OCI-M2 (cell line): ENCODE data around the gene VPS37B.

Source experiments
- DNase-seq: peaks from one replicate; lab custom pipeline; 2025; ENCODE audit not compliant: unreplicated experiment; lab: John Stamatoyannopoulos, UW

Gene VPS37B

DNA sequence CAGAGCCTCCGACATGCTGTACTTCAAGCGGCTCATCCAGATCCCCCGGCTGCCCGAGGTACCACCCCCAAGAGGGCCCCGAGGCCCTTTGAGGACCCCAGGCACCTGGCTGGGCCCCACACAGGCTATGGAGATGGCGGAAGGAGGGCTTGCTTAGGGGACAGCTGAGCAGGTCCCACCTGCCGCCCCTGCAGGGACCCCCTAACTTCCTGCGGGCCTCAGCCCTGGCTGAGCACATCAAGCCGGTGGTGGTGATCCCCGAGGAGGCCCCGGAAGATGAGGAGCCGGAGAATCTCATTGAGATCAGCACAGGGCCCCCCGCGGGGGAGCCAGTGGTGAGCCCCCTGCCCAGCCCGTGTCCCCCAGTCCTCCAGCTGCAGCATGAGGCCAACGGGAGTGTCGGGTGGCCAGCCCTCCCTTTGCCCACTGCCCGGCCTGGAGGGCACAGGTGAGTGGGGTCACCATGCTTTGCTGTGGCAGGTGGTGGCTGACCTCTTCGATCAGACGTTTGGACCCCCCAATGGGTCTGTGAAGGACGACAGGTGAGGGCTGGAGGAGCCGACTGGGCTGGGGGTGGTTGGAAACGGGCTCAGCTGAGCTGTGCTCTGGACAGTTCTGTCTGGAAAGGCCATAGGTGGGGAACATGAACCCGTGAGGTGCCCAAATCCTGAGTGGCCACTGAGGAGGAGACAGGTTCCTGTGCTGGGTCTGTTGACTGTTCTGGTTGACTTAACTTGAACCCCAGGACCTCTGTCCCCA lies 40.7 kb downstream of the VPS37B start:
- DNase-seq: no peak

DNA sequence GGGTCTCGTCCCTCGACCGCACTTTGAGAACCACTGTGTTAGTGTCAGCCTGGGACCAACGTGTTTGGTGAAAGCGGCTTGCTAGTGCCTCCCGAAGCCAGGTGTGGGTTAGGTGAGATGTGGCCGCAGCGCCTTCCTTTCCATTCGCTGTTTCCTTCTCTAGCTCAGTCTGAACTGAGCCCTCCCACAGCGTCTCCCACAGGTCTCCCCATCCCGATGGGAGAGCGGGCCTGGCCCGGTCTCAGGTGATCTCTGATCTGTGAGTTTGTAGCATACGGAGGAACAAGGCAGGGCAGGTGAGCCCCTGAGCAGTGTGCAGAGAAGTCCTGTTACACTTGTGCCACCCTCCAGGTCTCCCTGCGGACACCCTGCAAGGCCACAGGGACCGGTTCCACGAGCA lies 41.4 kb downstream of the VPS37B start:
- DNase-seq: no peak

DNA sequence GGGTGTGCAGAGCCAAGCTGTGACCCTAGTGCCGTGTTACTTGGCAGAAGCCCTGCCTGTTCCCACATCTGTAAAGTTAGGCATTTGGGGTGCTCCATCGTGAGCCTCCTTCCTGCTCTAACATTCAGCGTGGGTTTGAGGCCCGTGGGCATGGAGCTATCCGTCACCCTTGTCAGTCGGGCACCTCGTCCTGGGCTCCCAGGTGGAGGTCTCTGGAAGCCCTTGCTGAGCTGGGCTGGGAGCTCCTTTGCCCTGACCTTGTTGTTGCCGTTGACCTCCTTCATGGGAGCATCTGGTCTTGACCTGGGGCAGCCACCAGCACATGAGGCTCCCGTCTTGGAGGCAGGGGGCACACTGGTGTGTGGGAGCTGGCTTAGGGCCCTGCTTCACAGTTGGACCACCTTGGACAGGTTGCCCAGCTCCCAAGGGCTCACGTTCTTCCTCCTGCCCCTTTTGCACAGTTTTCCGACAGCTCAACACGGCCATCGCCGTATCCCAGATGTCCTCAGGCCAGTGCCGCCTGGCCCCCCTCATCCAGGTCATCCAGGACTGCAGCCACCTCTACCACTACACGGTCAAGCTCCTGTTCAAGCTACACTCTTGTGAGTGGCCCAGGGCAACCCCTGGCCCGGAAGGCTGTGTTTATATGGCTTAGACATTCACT lies 42.2 kb downstream of the VPS37B start:
- DNase-seq: no peak

DNA sequence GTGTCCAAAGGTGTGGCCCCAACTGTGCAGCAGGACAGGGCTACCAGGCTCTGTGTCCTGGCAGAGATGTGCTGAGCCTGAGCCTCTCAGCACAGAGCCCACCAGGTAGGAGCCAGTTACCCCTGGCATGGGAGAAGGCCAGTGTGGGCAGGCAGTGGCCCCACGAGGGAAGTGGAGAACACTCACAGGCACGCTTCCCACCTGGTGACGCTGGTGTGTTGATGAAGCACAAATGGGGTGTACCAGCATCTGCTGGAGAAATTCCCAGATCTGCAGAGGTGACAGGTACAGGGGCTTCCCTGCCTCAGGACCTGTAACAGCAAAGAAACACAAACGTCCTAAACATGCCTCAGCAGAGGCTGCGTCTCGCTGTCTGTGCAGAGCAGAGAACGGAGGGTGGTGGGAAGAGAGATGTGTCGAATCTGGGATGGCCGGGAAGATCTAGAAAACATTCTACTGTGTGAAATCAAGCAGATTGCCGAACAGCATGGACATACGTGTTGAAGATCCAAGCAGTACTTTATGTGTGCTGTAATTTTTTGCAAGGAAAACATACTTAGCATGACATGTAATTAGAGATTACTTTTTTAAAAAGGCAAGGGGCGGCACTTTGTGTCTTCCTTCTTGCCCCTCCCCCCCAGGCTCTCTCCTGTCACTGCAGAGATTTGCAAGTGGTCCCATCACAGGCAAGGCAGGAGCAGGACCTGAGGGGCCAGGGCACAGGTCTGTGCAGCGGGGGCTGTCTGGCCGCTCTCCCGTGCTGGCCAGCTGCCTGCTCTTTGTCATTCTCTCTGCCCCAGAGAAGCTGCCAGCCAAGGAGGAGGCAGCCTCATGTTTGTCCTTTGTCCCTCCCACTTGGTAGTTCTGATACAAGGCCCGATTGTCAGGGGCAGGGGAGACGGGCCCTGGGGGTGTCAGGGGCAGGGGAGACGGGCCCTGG lies 43.3 kb downstream of the VPS37B start:
- DNase-seq: no peak

DNA sequence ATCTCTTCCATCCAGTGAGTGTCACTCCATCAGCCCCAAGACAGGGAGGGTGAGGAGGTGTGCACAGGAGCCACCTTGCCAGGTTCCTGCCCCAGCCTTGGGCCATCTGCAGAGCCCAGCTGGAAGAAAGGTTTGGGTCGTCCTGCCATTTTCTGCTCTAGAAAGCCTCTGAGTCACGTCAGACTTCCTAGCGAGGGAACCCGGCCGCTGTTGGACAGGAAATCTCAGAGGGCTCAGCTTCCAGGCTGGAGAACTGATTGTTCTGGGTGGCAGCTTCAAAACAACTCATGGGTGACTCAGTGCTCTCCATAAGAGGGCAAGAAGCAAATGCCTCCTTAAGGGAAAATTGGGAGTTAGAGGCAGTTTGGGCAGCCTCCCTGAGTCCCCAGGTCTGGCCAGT lies 44.1 kb downstream of the VPS37B start:
- no peak for DNase-seq

DNA sequence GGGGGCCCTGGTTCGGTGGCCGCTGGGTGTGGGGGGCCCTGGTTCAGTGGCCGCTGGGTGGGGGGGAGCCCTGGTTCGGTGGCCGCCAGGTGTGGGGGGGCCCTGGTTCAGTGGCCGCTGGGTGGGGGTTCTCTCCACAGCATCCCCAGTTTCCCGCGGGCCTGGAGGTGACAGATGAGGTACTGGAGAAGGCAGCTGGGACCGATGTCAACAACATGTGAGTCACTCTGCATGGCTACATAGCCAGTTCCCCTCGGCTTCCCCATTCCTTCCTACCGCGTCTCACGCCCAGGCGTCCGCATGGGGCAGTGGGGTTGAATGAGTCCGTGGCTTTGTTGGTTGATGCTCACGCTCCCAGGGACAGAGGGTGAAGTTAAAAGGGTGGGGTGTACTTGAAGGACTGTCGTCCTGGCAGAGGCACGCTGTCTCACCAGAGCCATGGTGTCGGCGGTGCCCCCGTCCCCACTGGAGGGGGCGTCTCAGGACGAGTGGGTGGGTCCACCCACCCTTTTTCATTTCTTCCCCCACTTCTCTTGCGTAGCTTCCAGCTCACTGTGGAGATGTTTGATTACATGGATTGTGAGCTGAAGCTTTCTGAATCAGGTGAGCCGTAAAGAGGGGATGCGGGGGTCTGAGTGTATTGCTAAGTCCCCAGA lies 45.1 kb downstream of the VPS37B start:
- no peak for DNase-seq

DNA sequence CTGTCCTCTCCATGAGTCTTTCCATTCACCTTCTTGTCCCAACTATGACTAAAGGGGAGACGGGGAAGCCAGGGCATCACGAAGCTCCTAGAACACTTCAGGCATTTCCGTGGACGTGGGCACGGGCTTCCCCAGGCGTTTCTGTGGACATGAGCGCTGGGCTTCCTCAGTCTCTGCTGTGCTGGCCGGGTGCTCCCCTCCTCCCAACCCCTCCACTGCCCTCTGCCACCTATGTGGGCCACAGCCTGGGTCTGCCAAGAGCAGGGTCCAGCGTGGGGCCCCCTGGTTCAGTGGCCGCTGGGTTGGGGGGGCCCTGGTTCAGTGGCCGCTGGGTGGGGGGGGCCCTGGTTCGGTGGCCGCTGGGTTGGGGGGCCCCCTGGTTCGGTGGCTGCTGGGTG lies 45.9 kb downstream of the VPS37B start:
- no peak for DNase-seq

DNA sequence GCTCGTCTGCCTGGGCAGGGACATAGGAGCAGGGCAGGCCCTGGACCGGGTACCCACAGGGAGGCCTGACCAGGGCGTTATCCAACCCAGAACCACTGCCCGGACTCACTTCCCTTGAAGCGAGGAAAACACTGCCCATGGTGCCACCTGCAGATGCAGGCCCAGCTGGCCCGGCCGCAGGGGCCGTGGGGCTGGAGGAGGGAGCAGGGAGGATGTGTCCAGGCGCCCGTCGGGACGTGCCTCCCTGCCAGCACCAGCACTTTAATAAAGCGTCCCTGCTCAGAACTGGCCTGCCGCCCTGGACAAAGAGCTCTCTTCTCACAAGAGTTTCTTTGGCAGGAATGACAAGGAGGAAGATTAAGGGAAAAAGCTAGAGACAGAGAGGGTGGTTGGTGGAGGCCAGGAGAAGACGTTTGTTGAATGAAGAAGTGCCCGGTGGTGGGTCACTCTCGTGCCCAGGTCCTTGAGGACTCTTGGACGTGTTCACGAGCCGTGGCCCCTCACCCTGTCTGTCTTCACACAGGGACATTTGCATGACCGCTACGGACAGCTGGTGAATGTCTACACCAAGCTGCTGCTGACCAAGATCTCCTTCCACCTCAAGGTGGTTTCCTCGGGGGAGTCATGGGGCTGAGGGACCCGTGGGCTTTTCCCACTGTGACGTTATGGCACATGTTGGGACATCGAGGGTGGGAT lies 46.4 kb downstream of the VPS37B start:
- no peak for DNase-seq

DNA sequence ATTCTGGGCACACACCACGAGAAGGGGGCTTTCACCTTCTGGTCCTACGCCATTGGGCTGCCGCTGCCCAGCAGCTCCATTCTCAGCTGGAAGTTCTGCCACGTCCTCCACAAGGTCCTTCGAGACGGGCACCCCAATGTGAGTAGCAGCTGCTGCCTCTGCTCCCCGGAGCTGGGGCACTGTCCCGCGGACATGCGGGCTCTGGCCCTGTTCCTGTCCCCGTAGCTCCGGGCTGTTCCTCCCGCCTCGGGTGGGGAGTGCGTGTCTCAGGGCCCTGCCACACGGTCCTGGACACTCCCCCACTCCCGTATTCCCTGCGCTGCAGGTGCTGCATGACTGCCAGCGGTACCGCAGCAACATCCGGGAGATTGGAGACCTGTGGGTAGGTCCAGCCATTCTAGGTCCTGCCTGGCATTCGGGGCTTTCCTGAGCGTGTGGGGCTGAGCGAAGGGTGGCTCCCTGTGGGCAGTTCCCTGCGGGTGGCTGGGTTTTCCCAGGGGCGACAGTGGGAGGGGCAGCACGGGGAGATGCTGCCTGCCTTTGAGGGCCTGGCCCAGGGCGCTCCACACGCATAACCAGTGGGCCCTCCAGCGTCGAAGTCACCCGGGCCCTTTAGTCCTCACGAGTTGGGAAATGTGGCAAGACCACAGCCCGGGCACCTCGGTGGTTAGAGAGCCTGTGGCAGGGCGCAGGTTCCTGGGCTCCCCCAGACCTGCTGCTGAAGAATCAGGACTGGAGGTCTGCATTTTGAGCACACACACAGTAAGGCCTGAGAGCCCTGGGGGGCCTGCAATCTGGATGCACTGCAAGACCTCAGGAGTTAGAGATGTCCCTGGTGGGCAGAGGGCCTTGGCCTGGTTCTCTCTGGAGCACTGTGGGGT lies 47.2 kb downstream of the VPS37B start:
- DNase-seq: no peak

DNA sequence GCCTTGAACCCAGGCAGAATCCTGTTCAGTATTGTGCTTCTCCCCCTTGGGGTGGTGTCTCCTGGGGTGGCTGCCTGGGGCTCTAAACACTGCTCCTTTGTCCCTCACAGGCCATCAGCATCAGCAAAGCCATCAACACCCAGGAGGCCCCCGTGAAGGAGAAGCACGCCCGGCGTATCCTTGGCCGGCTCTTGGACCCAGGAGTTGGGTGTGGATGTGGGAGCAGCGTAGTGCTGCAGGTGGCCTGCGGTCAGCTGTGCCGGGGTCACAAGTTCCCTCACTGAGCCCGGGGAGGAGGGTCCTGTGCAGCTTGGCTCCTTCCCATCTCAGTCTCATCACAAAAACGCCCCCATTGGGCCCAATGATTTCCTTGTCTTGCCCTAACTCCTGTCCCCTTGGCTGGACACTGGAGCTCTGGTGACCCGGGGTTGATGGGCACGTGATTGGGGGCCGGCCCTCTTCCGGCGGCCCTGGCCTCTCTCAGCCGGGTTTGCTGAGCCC lies 48.0 kb downstream of the VPS37B start:
- no peak for DNase-seq

DNA sequence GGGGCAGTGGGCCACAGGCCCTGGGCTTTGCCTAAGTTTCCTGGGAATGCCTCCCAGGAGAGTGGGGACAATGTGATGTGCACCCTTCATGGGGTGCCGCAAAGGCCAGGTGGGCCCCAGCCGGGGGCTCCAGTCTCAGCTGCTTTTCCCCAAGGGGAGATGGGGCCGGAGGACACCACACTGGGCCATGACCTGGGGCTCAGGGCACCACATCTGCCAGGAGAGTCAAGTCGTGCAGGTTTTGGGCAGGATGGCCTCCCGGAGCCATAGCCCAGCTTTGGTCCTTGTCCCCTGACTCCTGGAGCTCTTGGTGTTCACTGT lies 48.4 kb downstream of the VPS37B start:
- DNase-seq: no peak

DNA sequence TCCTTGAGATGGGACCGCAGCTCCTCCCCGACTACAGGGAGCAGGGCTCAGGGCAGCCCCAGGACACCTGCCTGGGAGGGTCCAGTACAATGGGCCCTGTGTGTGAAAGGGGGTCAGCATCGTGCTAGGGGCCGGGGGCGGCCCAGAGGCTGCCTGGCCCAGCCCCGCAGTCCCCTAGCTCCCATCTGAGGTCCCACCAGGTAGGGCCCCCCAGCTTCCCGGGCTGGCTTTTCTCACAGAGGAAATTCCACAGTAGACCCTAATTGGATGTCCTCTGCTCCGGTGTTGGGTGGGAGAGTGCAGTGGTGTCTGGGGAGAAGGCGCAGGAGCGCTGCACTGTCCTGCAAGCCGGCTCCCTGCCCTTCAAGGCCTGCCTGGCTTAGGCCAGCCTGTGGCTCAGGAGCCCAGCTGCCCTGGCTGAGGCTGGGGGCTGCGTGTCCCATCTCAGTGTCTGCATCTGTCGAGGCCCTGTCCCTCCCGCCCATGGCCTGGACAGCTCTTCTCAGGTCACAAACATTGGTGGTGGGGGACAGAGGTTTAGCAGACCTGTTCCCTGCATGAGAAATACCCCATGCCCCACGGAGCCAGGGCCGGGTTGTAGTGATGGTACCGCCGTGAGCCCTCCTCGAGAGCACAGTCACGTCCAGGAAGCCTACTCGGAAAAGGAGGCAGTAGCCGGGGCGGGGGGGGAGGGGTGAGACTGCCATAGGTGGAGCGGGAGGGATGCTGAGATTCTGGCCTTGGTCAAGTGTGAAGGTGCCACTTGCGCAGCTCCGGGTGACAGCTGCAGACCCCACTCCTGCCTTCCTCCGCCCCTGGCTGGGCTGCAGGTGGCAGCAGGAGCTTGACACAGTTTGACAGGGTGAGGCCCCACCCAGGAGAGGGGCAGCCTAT lies 49.1 kb downstream of the VPS37B start:
- DNase-seq: no peak

DNA sequence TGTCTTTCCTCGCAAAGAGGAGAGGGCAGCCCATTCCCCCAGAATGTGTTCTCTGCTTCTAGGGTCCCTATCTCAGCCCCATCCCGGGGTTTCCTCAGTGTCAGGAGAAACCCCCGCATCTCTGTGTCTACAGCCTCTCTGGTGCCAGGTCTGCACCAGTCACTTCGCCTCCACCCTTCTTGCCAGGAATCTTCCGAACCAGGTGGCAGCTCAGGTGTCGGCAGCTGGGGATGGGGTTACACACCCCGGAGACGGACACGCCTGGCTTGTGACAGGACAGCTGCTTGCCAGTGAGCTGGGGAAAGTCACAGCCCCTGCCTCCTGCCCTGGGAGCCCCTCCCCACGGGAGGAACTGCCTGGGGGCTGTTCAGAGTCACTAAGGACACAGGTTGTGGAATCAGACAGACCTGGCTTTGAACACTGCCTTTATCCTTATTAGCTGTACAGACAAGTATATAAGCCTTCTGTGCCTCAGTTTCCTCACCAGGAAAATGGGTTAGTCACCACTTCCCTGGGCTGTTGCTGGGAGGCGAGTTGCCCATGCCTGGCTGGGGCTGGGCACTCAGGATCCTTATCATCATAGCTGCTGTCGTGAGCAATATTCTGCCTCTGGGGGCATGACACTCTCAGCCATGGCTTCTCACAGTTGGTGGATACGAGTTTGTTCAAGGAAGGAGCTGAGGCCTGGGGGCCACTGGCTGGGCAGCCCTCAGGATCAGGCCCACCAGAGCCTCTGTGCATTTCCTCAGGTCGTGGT lies 49.9 kb downstream of the VPS37B start:
- DNase-seq: no peak

DNA sequence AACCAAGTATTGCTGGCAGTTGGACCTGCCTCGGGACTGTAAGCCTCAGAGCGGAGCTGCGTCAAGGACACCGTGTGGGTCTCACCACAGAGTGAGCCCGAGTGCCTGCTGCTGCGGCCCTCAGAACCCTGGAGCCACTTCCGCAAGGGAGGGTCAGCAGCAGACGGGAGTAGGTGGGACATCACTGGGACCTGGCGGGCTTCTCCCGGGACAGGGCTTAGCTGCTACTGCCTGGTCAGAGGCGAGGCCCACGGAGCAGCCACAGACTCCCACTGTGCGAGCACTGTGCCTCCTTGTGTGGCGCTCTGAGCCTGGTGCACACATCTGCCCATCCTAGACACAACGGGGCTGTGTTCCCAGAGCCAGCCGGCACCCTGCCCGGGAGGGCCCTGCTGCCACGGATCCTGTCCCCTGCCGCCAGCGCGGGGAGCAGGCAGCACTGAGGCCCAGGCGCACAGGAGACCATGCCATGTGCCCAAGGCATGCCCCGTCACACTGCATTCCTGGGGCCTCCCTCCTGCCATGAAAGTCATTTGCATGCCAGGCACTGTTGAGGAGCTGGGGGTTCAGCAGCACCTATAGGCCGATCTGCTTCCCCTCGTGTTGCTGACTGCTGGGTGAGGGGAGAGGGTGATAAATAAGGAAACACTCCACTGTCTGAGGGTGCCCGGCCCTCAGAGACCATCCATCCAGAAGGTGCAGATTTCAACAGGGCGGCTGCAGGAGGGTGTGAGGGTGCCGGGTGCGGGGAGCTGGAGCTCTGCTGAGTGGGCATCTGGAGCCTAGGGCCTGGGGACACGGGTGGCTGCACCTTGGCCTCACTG lies 50.7 kb downstream of the VPS37B start:
- no peak for DNase-seq

DNA sequence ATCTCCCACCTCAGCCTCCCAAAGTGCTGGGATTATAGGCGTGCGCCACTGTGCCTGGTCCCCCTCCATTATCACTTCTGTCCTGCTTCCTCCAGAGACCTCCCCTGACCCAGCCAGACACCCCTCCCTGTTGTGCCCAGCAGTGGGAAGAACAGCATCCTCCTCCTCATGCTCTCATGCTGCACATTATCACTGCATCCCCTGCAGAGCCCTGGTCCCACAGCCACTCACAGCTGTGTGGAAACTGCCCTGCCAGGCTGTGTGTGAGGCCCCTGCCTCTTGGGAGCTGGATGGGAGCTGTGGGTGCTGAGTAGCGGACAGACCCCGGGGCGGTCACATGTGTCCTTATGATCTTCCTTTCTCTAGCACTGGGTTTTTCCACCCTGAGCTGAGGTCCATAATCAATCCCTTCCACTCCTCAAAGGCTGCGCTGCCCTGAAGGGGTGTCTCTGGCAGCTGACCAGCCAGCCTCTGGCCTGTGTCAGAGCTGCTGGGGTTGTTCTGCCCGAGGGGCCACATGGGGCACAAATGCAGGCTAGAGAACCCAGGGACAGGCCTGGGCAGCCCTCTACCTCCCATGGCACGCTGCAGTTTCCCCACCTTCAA lies 51.5 kb downstream of the VPS37B start:
- DNase-seq: no peak

DNA sequence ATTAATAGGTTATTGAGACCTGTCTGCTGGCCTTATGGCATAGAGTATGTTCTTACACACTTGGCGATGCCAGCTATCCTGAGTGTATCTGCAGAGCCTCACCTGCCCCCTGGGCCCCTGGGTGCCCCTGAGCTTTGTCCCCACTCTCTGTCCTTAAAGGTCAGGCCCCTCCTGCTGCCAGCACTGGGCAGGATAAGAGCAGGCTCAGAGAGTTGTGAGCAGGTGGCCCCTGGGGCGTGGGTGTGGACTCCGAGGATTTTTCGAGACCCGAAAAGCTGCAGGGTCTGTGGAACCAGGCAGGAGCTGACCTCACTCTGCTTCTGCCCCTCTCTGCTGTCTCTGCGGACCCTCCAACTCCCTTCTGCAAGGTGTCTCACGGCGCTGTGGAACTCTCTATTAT lies 52.5 kb downstream of the VPS37B start:
- no peak for DNase-seq
